MCF 10A (cell line): ENCODE data around the gene ZMIZ1. TPM values are rescaled to one million over a fixed set of nuclear protein-coding genes. Genes with fewer than 3 reads are reported as not detected.

Source experiments
- BruUV-seq: library from RNA; stranded (reverse); fragments of 400-500 nt; replicated peaks from 2 replicates; lab custom pipeline; 2021; lab: Mats Ljungman, UMichigan
- CTCF ChIA-PET: fragments of 300-600 bp; sonication (Branson Sonifier 250); formaldehyde crosslinking; extraction: SDS; loops from one replicate; lab custom pipeline; 2021; ENCODE audit warnings: antibody characterized with exemption, inconsistent platforms; lab: Yijun Ruan, JAX
- POLR2A ChIA-PET: fragments of 300-600, 350-650 bp; sonication (Branson Sonifier 250); formaldehyde crosslinking; extraction: SDS; loops from one replicate; lab custom pipeline; 2020; ENCODE audit warnings: antibody characterized with exemption, inconsistent platforms; lab: Yijun Ruan, JAX
- DNase-seq: peaks from one replicate; pipeline ENCODE4 v3.0.0-alpha.2; 2018; ENCODE audit not compliant: unreplicated experiment
- H3K27ac Mint-ChIP-seq: one replicate; pipeline ENCODE4 v1.8.0; 2022; ENCODE audit warnings: mild to moderate bottlenecking, low read depth, mixed read lengths; ENCODE audit not compliant: unreplicated experiment
- H3K27me3 Mint-ChIP-seq: one replicate; pipeline ENCODE4 v1.8.0; 2022; ENCODE audit warnings: mixed read lengths; ENCODE audit not compliant: insufficient read depth, unreplicated experiment
- H3K36me3 Mint-ChIP-seq: one replicate; pipeline ENCODE4 v1.8.0; 2022; ENCODE audit warnings: mild to moderate bottlenecking, moderate library complexity, mixed read lengths; ENCODE audit not compliant: insufficient read depth, unreplicated experiment
- H3K4me1 Mint-ChIP-seq: one replicate; pipeline ENCODE4 v1.8.0; 2022; ENCODE audit warnings: mixed read lengths; ENCODE audit not compliant: insufficient read depth, unreplicated experiment
- H3K4me3 Mint-ChIP-seq: one replicate; pipeline ENCODE4 v1.8.0; 2022; ENCODE audit warnings: mild to moderate bottlenecking, moderate library complexity, mixed read lengths; ENCODE audit not compliant: unreplicated experiment
- H3K9me3 Mint-ChIP-seq: one replicate; pipeline ENCODE4 v1.8.0; 2022; ENCODE audit warnings: mixed read lengths; ENCODE audit not compliant: unreplicated experiment
- intact Hi-C: fragments of 100-400 bp; cut with micrococcal nuclease; formaldehyde crosslinking; loops from 2 replicates; pipeline ENCODE4 v1.14.1; 2022
- total RNA-seq: library from RNA; stranded (reverse); gene quantifications from 2 replicates; pipeline ENCODE4 v1.2.3, GENCODE V29; 2022
- TF ChIP-seq, protein P1 (sequence below): fragments of 200-600 bp; IDR thresholded peaks from one replicate; pipeline ENCODE4 v1.8.0; 2022; ENCODE audit warnings: antibody characterized with exemption, mild to moderate bottlenecking; ENCODE audit not compliant: unreplicated experiment

The ZMIZ1 gene
- total RNA-seq, 1 experiment from 2014 or later = 15.5 TPM

DNA sequence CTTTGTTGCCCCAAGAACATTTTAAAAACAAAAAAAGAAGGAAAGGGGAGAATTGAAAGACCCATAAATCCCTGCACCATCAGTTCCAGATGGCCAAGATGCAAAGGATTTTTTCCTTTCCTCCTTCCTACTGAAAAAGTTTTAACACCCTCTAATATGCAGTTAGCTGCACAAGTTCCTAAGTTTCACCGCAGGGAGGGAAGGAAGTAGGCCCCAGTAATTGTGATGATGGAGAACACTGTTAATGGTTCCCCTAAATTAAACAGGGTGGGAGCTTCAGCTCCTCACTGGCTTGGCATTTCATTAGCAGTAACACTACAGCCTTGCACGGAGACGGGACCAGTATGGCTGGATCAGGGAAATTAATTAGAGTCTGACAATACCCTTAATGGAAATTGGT is 214.8 kb downstream of the ZMIZ1 start:
- Mint-ChIP-seq H3K9me3 (no peaks in the 10 kb centered on the region), H3K27me3 (no peaks in the 10 kb centered on the region), H3K4me1 (no peaks in the 10 kb centered on the region), H3K27ac (no peak overlapping the region), H3K36me3 (peaks cover 39% of the 10 kb centered on the region), H3K4me3 (no peak overlapping the region)
- BruUV-seq = no TSS peak
- DNase-seq = no peak
- CTCF ChIA-PET = interaction anchor here (0.6 kb wide), 1 partner anchor 165 kb away, joined by 3 read pairs; no protein-coding TSS in a partner anchor
- TF ChIP-seq, protein P1, sequence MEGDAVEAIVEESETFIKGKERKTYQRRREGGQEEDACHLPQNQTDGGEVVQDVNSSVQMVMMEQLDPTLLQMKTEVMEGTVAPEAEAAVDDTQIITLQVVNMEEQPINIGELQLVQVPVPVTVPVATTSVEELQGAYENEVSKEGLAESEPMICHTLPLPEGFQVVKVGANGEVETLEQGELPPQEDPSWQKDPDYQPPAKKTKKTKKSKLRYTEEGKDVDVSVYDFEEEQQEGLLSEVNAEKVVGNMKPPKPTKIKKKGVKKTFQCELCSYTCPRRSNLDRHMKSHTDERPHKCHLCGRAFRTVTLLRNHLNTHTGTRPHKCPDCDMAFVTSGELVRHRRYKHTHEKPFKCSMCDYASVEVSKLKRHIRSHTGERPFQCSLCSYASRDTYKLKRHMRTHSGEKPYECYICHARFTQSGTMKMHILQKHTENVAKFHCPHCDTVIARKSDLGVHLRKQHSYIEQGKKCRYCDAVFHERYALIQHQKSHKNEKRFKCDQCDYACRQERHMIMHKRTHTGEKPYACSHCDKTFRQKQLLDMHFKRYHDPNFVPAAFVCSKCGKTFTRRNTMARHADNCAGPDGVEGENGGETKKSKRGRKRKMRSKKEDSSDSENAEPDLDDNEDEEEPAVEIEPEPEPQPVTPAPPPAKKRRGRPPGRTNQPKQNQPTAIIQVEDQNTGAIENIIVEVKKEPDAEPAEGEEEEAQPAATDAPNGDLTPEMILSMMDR = no peak
- intact Hi-C loops = no loop called here
- POLR2A ChIA-PET = interaction anchor here (0.8 kb wide), 1 partner anchor 172 kb away, joined by 3 read pairs; no protein-coding TSS in a partner anchor

DNA sequence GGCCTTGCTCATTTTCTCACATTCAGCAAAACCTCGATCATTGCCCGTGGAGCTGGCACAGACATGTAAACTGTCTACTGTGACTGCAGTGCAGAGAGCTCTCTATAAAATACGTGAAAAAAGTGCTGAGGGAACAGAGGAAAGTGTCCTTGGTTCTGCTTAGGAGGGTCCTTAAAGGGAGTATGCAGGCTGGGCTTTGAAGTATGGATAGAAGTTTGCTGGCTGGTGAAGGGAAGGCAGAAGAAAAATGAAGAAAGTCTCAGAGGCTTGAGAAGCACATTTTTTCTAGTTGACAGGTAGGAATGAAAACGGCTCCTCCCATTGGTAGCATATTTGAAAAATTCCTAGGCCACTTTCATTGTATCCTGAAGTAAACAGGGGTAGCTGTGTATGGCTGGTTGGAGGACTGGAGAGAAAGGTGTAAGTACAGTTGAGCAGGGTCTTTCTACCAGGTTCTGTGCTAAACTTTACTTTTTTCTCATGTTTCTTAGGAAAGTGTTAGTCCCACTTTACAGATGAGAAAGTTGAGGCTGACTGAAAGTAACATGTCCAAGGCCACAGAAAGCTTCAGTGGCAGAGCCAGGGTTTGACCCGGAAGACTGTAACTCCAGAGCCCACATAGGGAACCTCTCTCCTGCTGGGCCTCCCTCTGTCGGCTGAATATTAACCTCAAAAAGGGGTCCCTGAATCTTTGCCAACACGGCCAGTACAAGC is 215.5 kb downstream of the ZMIZ1 start:
- H3K9me3 Mint-ChIP-seq = no peaks in the 10 kb centered on the region
- TF ChIP-seq, protein P1 = no peak
- no peaks in the 10 kb centered on the region for H3K27me3 Mint-ChIP-seq
- ChIA-PET POLR2A (interaction anchor here (0.7 to 0.8 kb wide), 2 partner anchors 171 to 1140 kb away, joined by 3 read pairs; no protein-coding TSS in a partner anchor), CTCF (interaction anchor here (0.6 kb wide), 1 partner anchor 64 kb away, joined by 3 read pairs; no protein-coding TSS in a partner anchor)
- no peak overlapping the region for H3K27ac Mint-ChIP-seq
- H3K4me3 Mint-ChIP-seq = no peak overlapping the region
- H3K36me3 Mint-ChIP-seq = peaks cover 37% of the 10 kb centered on the region
- BruUV-seq = no TSS peak
- DNase-seq = no peak
- no peaks in the 10 kb centered on the region for H3K4me1 Mint-ChIP-seq
- intact Hi-C loops = no loop called here

DNA sequence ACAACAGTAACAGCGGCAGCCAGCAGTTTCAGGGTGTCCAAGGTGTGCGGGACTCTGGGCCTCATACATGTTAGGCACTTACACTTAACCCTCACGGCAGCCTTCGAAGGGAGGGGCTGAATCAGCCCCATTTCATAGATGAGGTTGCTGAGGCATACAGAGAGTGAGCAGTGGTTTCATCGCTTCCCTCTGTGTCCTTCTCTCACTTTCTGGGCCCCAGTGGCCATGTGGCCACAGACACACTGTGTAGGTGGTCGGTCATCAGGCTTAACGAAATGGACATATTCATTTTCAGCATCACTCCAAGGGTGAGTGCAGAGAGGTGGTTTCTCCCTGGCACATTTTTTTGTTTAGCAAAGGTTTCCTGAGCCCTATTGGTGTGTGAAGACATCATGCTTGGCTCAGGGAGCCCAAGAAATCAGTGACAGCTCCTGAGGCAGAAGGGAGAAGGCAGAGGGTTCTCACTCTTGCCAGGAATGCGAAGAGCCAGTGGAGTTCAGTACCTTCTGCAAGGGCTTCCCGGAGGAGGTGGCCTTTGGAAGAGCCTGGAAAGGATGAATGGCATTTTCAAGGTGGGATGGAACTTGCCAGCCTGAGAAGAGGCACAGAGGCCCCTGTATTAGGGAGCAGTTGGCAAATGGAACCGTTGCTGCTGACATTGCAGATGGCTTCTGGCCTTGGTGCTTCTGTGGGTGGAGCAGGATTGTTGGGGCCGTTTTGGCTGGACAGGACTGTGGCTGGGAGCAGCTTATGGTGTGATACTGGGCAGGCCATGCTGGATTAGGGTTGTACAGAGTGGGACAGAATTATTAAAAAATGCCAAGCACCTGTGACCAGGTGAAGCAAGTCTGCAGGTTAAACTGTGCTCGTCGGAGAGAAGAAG is 216.8 kb downstream of the ZMIZ1 start:
- Mint-ChIP-seq H3K27me3 (no peaks in the 10 kb centered on the region), H3K27ac (no peak overlapping the region), H3K36me3 (peaks cover 33% of the 10 kb centered on the region), H3K9me3 (no peaks in the 10 kb centered on the region), H3K4me3 (no peak overlapping the region), H3K4me1 (no peaks in the 10 kb centered on the region)
- ChIA-PET POLR2A (interaction anchor here (0.5 kb wide), 1 partner anchor 16 kb away, joined by 3 read pairs; no protein-coding TSS in a partner anchor), CTCF (no interaction called here)
- BruUV-seq = no TSS peak
- TF ChIP-seq, protein P1 = no peak
- intact Hi-C loops = no loop called here
- no peak for DNase-seq
